CD14-positive monocyte (primary cell): ENCODE data around the gene NKPD1. TPM values are rescaled to one million over a fixed set of nuclear protein-coding genes. Genes with fewer than 3 reads are reported as not detected.

Experiments used
- DNase-seq, 3 donors: peaks; one replicate each; pipeline ENCODE4 v3.0.0-alpha.2; 2011 to 2022
- H2AFZ ChIP-seq: 2 replicates; pipeline ENCODE4 v1.6.0; 2012; ENCODE audit warnings: mild to moderate bottlenecking, low read depth, low read length, inconsistent platforms; ENCODE audit not compliant: insufficient read depth, poor library complexity, severe bottlenecking
- H3K27ac ChIP-seq, 2 donors: 1 replicate in 1 of 2; 2 replicates in 1 of 2; pipeline ENCODE4 v1.5.1; 2012 to 2013; ENCODE audit warnings: low read length in 2 of 2, control low read depth in 1 of 2, inconsistent platforms in 1 of 2, low read depth in 1 of 2, mild to moderate bottlenecking in 1 of 2
- H3K27me3 ChIP-seq, 2 donors: one replicate each; pipeline versions ENCODE4 v1.6.0 to v1.6.1; 2011 to 2013; ENCODE audit warnings: low read length in 2 of 2; ENCODE audit not compliant: control insufficient read depth in 2 of 2, insufficient read depth in 2 of 2
- H3K36me3 ChIP-seq, 2 donors: replicated peaks in 1 of 2; 1 replicate in 1 of 2; 2 replicates in 1 of 2; pipeline versions ENCODE4 v1.5.1 to v1.6.1; 2012 to 2013; ENCODE audit warnings: low read length in 2 of 2, control low read depth in 1 of 2, inconsistent platforms in 1 of 2, mild to moderate bottlenecking in 1 of 2; ENCODE audit not compliant: insufficient read depth in 2 of 2, control insufficient read depth in 1 of 2
- H3K4me1 ChIP-seq, 2 donors: 1 replicate in 1 of 2; 2 replicates in 1 of 2; pipeline versions ENCODE4 v1.5.1 to v1.6.1; 2012 to 2013; ENCODE audit warnings: low read length in 2 of 2, control low read depth in 1 of 2, inconsistent platforms in 1 of 2, mild to moderate bottlenecking in 1 of 2, moderate library complexity in 1 of 2; ENCODE audit not compliant: insufficient read depth in 2 of 2, control insufficient read depth in 1 of 2
- H3K4me2 ChIP-seq: replicated peaks from 2 replicates; pipeline ENCODE3; 2012; ENCODE audit warnings: low read length, moderate library complexity, mild to moderate bottlenecking; ENCODE audit not compliant: poor library complexity, severe bottlenecking; ENCODE audit errors: extremely low read depth
- H3K4me3 ChIP-seq, 3 experiments: fragments of 200-600 bp in 1 of 3; sonication (generic) in 1 of 3; replicated peaks in 1 of 3; 1 replicate in 2 of 3; 2 replicates in 1 of 3; pipeline ENCODE4 v1.5.1; 2011 to 2013; ENCODE audit warnings: low read length in 3 of 3, mild to moderate bottlenecking in 3 of 3, control low read depth in 2 of 3, low read depth in 2 of 3, inconsistent platforms in 1 of 3, moderate library complexity in 1 of 3
- H3K79me2 ChIP-seq: 2 replicates; pipeline ENCODE4 v1.6.0; 2012; ENCODE audit warnings: mild to moderate bottlenecking, control low read depth, inconsistent platforms, low read length, moderate library complexity; ENCODE audit not compliant: insufficient read depth
- H3K9ac ChIP-seq: 2 replicates; pipeline ENCODE4 v1.6.0; 2017; ENCODE audit warnings: low read length, mild to moderate bottlenecking; ENCODE audit not compliant: insufficient read depth, poor library complexity, severe bottlenecking
- H3K9me3 ChIP-seq, 2 donors: replicated peaks in 1 of 2; 1 replicate in 1 of 2; 2 replicates in 1 of 2; pipeline versions ENCODE4 v1.5.1 to v1.6.1; 2012 to 2013; ENCODE audit warnings: low read length in 2 of 2, control low read depth in 1 of 2; ENCODE audit not compliant: control insufficient read depth in 1 of 2, insufficient read depth in 1 of 2
- H4K20me1 ChIP-seq: 2 replicates; pipeline ENCODE4 v1.6.0; 2012; ENCODE audit warnings: mild to moderate bottlenecking, low read length, control low read depth, moderate library complexity; ENCODE audit not compliant: insufficient read depth
- H3K27ac Mint-ChIP-seq, 7 donors: one replicate each; pipeline ENCODE4 v1.8.0; 2020; ENCODE audit warnings: mild to moderate bottlenecking in 7 of 7, mixed read lengths in 7 of 7, moderate library complexity in 6 of 7, inconsistent platforms in 2 of 7
- H3K27me3 Mint-ChIP-seq, 3 donors: one replicate each; pipeline ENCODE4 v1.8.0; 2021 to 2022; ENCODE audit warnings: low read depth in 3 of 3, mild to moderate bottlenecking in 3 of 3, mixed read lengths in 3 of 3, moderate library complexity in 3 of 3, inconsistent platforms in 1 of 3
- H3K36me3 Mint-ChIP-seq, 2 donors: one replicate each; pipeline ENCODE4 v1.8.0; 2020; ENCODE audit warnings: mixed read lengths in 2 of 2, inconsistent platforms in 1 of 2, mild to moderate bottlenecking in 1 of 2
- H3K4me1 Mint-ChIP-seq: one replicate; pipeline ENCODE4 v1.8.0; 2020; ENCODE audit warnings: mild to moderate bottlenecking, mixed read lengths
- H3K4me3 Mint-ChIP-seq, 2 donors: one replicate each; pipeline ENCODE4 v1.8.0; 2020; ENCODE audit warnings: mild to moderate bottlenecking in 2 of 2, mixed read lengths in 2 of 2, moderate library complexity in 1 of 2
- H3K9me3 Mint-ChIP-seq, 7 donors: one replicate each; pipeline ENCODE4 v1.8.0; 2020 to 2022; ENCODE audit warnings: mixed read lengths in 7 of 7, mild to moderate bottlenecking in 6 of 7, moderate library complexity in 6 of 7, inconsistent platforms in 2 of 7
- WGBS: methylation state at CpG from one replicate; pipeline ENCODE4 v1.1.5; 2013; ENCODE audit warnings: missing lambda C conversion rate; ENCODE audit not compliant: insufficient coverage; 5-methylcytosine and 5-hydroxymethylcytosine counted together
- intact Hi-C, 2 donors: fragments of 100-400 bp; cut with micrococcal nuclease; formaldehyde crosslinking; loops; one replicate each; pipeline versions ENCODE4 v1.15.0 to v1.15.1; 2023
- polyA plus RNA-seq, 3 donors: library from polyadenylated mRNA; depleted of rRNA in 1 of 3; unstranded in 2 of 3; stranded (reverse) in 1 of 3; fragments of 300-500 nt in 2 of 3; fragments of >200 nt in 1 of 3; fragmentation: Illumina TruSeq in 2 of 3; gene quantifications; 1 replicate in 2 of 3; 2 replicates in 1 of 3; pipeline ENCODE4 v1.2.3, GENCODE V29; 2012 to 2021
- TF ChIP-seq, protein P1 (sequence below): fragments of 200-600 bp; IDR thresholded peaks from one replicate; pipeline ENCODE4 v1.8.0; 2022; ENCODE audit warnings: antibody characterized with exemption, mild to moderate bottlenecking

The NKPD1 gene
- polyA plus RNA-seq, 3 donors: 0.11 TPM; not detected in 2

DNA sequence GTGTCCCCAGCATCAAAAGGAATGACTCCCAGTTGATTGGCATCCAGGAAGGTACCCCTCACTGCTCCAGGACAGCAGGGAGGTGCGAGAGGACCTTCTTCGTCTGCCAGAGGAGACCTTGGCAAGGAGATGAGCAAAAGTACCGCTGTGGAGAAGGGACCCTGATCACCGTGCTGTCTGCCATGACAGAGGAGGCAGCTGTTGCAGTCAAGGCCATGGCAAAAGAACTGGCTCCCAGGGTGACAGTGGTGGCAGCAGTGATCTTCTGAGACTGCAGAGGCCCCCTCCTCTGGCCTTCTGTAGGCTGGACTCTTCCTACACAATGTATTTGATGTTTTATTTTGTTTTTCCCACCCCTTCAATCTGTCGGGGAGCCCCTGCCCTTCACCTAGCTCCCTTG lies 32.0 kb downstream of the NKPD1 start:
- Mint-ChIP-seq H3K4me1 (peaks cover 5% of the 10 kb centered on the region), H3K4me3 (no peak overlapping the region), H3K9me3 (no peaks in the 10 kb centered on the region), H3K27ac (no peak overlapping the region), H3K36me3 (peaks cover 0 to 2% of the 10 kb centered on the region in 2 donors), H3K27me3 (peaks cover 0 to 2% (median 0%) of the 10 kb centered on the region in 3 donors)
- Histone ChIP-seq H3K4me1 (no peaks in the 10 kb centered on the region), H3K27me3 (no peaks in the 10 kb centered on the region), H3K9ac (no peak overlapping the region), H3K4me2 (no peak overlapping the region), H3K9me3 (no peaks in the 10 kb centered on the region), H3K27ac (no peak overlapping the region), H3K4me3 (no peak overlapping the region), H3K79me2 (peaks cover 32% of the 10 kb centered on the region), H4K20me1 (peaks cover 50% of the 10 kb centered on the region), H3K36me3 (peaks cover 0 to 5% of the 10 kb centered on the region in 2 donors), H2AFZ (no peak overlapping the region)
- TF ChIP-seq, protein P1, sequence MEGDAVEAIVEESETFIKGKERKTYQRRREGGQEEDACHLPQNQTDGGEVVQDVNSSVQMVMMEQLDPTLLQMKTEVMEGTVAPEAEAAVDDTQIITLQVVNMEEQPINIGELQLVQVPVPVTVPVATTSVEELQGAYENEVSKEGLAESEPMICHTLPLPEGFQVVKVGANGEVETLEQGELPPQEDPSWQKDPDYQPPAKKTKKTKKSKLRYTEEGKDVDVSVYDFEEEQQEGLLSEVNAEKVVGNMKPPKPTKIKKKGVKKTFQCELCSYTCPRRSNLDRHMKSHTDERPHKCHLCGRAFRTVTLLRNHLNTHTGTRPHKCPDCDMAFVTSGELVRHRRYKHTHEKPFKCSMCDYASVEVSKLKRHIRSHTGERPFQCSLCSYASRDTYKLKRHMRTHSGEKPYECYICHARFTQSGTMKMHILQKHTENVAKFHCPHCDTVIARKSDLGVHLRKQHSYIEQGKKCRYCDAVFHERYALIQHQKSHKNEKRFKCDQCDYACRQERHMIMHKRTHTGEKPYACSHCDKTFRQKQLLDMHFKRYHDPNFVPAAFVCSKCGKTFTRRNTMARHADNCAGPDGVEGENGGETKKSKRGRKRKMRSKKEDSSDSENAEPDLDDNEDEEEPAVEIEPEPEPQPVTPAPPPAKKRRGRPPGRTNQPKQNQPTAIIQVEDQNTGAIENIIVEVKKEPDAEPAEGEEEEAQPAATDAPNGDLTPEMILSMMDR: no peak
- WGBS: 96% methylated on average over 4 of the region's 5 CpGs
- intact Hi-C loops: no loop called here
- no peak for DNase-seq

DNA sequence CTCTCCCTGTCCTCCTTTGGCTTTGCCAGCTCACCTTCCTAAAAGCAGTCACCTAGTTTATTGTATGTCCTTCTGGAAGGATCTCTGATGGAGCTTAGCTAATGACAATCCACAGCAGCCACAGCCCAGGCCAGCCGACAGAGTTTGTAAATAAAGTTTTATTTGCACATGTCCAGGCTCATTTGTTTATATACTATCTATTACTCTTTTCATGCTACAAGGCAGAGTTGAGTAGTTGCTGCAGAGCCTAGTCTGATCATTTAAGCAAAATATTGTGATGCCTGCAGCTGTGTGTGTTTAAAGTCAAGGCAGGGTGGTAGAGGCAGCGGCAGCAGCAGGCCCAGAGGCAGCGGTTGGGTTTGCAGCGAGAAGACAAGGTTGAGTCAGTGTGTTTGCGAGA lies 32.6 kb downstream of the NKPD1 start:
- TF ChIP-seq, protein P1: no peak
- Histone ChIP-seq H3K36me3 (peaks cover 0 to 5% of the 10 kb centered on the region in 2 donors), H2AFZ (no peak overlapping the region), H3K4me3 (no peak overlapping the region), H4K20me1 (peaks cover 51% of the 10 kb centered on the region), H3K27ac (no peak overlapping the region), H3K9ac (no peak overlapping the region), H3K4me2 (no peak overlapping the region), H3K79me2 (peaks cover 32% of the 10 kb centered on the region), H3K4me1 (no peaks in the 10 kb centered on the region), H3K9me3 (no peaks in the 10 kb centered on the region), H3K27me3 (no peaks in the 10 kb centered on the region)
- no peak for DNase-seq
- Mint-ChIP-seq H3K4me1 (peaks cover 5% of the 10 kb centered on the region), H3K9me3 (no peaks in the 10 kb centered on the region), H3K27me3 (peaks cover 0 to 2% (median 0%) of the 10 kb centered on the region in 3 donors), H3K27ac (no peak overlapping the region), H3K4me3 (no peak overlapping the region), H3K36me3 (peaks cover 0 to 2% of the 10 kb centered on the region in 2 donors)
- WGBS: 92% methylated on average over 4 of the region's 5 CpGs
- intact Hi-C loops: no loop called here
